NCI-H128 (cell line): ENCODE results near the gene VCX3B.
"Not testable (repeated sequence)": the region's sequence is repeated elsewhere in the genome, so short reads cannot be mapped to it uniquely, and the experiment has no call there.

ENCODE experiments used
- DNase-seq: peaks from one replicate; lab custom pipeline; 2025; ENCODE audit not compliant: unreplicated experiment; lab: John Stamatoyannopoulos, UW

VCX3B gene

DNA sequence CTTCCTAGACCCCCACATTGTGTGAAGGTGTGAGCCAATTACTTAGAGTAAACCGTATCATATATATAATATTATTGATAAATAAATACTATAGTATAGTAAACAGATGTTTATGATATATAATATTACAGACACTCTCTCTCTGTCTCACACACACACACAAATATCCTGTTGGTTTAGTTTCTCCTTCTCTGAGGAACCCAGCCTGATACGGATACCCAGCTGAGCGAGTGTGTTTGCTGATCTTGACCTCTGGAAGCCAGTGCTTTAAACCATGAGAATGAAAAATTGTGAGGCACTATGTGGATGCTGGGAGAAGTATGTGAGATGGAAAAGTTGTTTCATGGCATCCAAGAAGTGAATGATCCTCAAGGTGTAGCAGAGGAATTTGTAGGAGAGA is at the start of gene VCX3B:
Gene VCX3B, plus strand, starts transcription at position 301 of the 400 bp plus-strand sequence. CDS start 621 bp downstream, outside the sequence.
- DNase-seq = not testable (repeated sequence)

DNA sequence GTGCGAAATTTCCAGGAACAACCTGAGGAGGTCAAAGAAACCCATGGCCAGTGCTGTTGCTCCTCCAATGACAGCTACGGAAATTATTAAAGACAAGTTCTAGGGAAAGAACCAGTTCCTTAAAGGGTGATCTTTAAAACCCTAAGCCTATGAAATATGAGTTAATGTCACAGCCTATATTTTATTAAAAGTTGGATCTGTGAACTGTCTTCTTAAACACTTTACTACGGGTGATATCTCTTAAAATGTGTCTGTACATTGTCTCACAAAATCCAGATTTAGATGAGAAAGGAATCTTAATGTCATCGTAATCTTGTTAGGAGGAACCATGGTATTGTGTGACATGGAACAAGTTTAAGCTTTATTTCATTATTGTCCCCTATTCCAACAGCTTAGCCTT is 46.3 kb upstream of the VCX3B start:
- DNase-seq = no peak

GRCh38 chrX:8424912-8425311 is 39.7 kb upstream of the VCX3B start:
- no peak for DNase-seq

- no peak for DNase-seq
Measured at GRCh38 chrX:8429692-8430249, 34.9 kb upstream of the VCX3B start.

DNA sequence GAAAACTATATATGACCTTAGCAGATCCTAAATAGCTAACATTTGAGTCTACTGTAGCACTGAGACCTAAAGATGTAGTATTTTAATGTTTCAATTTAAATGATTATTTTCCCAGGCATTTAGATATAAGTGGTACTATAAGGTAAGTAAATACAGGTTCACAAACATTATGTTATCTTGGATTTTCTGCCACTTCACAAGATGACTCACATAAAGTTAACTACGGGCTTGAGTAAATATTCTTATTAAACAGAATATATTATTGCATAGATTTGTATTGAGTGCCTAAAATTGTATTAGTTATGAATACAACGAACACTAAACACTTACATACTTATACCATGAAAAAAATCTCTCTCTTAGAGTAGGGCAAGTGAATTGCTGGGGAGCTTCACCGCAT is 34.2 kb upstream of the VCX3B start:
- DNase-seq = no peak

- DNase-seq = no peak
Measured at GRCh38 chrX:8432396-8432795, 32.2 kb upstream of the VCX3B start.

DNA sequence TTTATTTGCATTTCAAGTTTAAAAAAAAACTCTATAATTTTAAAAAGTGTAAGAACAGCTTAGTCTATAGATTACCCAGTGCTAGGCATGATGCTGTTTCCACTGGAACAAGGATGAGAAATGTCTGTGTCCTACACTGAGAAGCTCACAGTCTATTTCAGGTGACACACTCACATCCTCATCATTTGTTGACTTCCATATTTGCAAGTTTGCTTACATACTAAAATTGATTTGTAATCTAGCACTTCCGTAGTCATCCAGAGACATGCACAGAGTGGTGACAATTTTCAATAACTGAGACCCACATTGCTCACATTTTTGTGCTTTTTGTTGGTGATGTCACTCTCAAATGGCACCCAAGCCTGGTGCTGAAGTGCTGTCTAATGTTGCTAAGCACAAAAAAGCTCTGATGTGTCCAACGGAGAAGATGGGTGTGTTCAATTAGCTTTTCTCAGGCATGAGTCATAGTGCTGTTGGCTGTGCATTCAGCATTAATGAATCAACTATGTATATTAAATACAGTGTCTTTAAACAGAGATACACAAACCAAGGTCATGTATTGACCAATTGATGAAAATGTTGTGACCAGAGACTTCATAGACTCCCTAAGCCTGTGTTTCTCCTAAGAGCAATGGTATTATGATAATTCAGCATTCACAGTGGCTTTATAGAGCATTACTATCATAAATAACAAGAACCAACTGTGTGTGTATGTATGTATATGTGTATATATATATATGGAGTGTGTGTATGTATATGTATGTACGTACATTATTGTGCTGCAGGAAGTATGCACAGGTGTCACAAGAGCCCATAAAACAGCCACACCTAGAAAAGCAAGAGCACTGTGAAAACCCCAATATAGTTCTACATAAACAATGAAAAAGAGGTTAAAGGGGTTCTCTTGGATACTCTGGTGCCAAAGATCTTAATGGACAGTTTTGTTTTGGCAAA is 31.2 kb upstream of the VCX3B start:
- no peak for DNase-seq

DNA sequence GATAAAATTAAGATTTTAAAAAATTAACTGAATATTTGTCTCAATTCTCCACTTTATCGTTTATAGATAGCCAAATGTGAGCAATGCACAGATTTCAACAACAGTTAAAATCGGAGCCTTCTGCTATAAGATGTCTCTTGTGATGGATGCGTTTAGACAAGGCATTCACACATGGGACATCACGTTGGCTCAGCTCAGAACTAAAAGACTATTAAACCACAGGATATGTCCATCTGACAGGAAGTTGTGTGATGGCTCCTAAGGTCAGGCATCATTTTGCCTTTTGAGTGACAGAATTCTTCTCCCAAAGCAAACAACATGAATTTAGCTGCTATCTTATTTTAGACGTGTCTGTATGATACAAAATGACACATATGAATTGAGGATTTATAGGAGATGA is 17.3 kb upstream of the VCX3B start:
- no peak for DNase-seq

DNA sequence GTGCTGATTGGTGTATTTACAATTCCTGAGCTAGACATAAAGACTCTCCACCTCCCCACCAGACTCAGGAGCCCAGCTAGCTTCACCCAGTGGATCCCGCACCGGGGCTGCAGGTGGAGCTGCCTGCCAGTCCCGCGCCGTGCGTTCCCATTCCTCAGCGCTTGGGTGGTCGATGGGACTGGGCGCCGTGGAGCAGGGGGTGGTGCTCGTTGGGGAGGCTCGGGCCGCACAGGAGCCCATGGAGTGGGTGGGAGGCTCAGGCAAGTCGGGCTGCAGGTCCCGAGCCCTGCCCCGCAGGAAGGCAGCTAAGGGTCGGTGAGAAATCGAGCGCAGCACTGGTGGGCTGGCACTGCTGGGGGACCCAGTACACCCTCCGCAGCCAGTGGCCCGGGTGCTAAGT is 12.3 kb upstream of the VCX3B start:
- not testable (repeated sequence) for DNase-seq

DNA sequence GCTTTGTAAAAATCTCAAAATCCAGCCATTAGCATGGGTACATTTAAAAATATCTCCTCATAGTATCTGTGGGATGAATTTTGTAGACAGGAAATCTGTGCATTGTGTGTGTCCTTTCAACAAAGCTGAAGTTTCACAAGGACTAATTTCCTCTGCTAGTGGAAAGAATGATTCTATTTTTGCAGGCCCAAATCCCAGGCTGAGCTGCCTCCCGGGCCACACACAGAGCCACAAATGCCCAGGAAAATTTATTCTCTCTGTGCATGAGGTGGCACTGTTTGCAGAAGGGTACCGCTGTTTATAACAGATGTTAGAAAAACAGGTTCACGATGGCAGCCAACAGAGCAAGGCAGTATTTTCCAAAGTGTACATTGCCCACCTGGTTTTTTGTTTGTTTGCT is 11.0 kb upstream of the VCX3B start:
- DNase-seq = no peak

DNA sequence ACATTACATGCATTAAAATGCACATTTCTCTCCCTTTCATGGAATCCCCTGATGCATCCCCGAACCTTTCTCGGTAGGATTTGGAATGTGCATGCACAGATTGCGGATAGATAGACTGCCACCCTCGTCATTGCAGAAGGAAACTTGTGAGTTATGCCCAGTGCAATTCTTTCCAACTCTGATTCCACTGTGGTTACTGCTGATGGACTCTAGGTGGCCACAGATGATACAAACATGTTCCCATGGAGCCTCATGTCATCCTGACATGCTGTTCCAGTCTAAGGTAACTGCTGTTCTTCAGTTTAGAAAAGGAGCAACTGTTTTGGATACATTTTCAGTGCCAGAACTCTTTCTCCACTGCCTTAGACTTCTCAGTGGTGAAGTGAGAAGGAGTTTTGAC is 9.1 kb upstream of the VCX3B start:
- no peak for DNase-seq

DNA sequence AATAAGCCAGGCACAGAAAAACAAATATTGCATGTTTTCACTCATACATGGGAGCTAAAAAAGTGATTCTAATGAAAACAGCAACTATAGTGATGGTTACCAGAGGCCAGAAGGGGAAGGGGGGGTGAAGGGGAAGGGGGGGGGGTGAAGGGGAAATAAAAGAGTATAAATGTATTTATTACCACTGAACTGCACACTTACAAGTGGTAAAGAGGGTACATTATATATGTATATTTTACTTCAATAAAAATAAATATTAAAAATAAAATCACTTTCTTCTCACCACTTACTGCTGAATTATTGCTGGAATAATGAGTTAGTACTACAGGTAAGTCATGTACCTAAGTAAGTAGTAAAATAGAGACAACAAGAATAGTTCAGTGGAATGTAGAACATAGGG is 2.1 kb upstream of the VCX3B start:
- DNase-seq = no peak

GRCh38 chrX:8484360-8484949 is 19.8 kb downstream of the VCX3B start:
- DNase-seq = peak; percentile 7

- DNase-seq = not testable (repeated sequence)
Measured at GRCh38 chrX:8495036-8495435, 30.4 kb downstream of the VCX3B start.

- no peak for DNase-seq
Measured at GRCh38 chrX:8500203-8500602, 35.6 kb downstream of the VCX3B start.

GRCh38 chrX:8502101-8502500 is 37.5 kb downstream of the VCX3B start:
- not testable (repeated sequence) for DNase-seq

- no peak for DNase-seq
Measured at GRCh38 chrX:8504451-8504850, 39.8 kb downstream of the VCX3B start.
